SK-N-SH (cell line): ENCODE data around the gene GALNT5. TPM values are rescaled to one million over a fixed set of nuclear protein-coding genes. Genes with fewer than 3 reads are reported as not detected.

ENCODE experiments used
- CTCF ChIA-PET: fragments of 300-600, 350-600 bp; formaldehyde crosslinking; extraction: SDS; loops from one replicate; lab custom pipeline; 2021; lab: Yijun Ruan, JAX
- POLR2A ChIA-PET: fragments of 350-600 bp; sonication (Branson Sonifier 250); formaldehyde crosslinking; extraction: SDS; loops from one replicate; lab custom pipeline; 2020; ENCODE audit warnings: antibody characterized with exemption, inconsistent platforms; lab: Yijun Ruan, JAX
- DNase-seq: peaks from one replicate; pipeline ENCODE4 v3.0.0; 2012
- H2AFZ ChIP-seq: fragments of 200-600 bp; sonication (generic); 2 replicates; pipeline ENCODE4 v1.8.1; 2016; ENCODE audit warnings: antibody characterized with exemption, mild to moderate bottlenecking, low read depth
- H3F3A ChIP-seq: fragments of 200-600 bp; sonication (generic); replicated peaks from 2 replicates; pipeline ENCODE3; 2016; ENCODE audit warnings: antibody characterized with exemption, mild to moderate bottlenecking; ENCODE audit not compliant: insufficient read depth
- H3K27ac ChIP-seq, 2 experiments: fragments of 200-500 bp in 1 of 2; fragments of 200-600 bp in 1 of 2; sonication (Bioruptor generic) in 1 of 2; sonication (generic), shearing (Covaris generic) in 1 of 2; 2 replicates each; pipeline versions ENCODE4 v1.5.1 to v1.6.1; 2014 to 2016; ENCODE audit warnings: low read depth in 2 of 2, inconsistent platforms in 1 of 2, low read length in 1 of 2, mild to moderate bottlenecking in 1 of 2, mixed read lengths in 1 of 2
- H3K27me3 ChIP-seq: fragments of 200-600 bp; sonication (generic), shearing (Covaris generic); 2 replicates; pipeline ENCODE4 v1.6.1; 2016; ENCODE audit warnings: mixed run types; ENCODE audit not compliant: insufficient read depth
- H3K36me3 ChIP-seq, 2 experiments: fragments of 200-500 bp in 1 of 2; fragments of 200-600 bp in 1 of 2; sonication (Bioruptor generic) in 1 of 2; sonication (generic) in 1 of 2; replicated peaks in 1 of 2; 2 replicates each; pipeline versions ENCODE3 to v1.5.1; 2014 to 2016; ENCODE audit warnings: low read length in 1 of 2, mild to moderate bottlenecking in 1 of 2; ENCODE audit not compliant: insufficient read depth in 2 of 2, control insufficient read depth in 1 of 2
- H3K4me1 ChIP-seq, 2 experiments: fragments of 200-500 bp in 1 of 2; fragments of 200-600 bp in 1 of 2; sonication (Bioruptor generic) in 1 of 2; sonication (generic), shearing (Covaris generic) in 1 of 2; 2 replicates each; pipeline versions ENCODE4 v1.5.1 to v1.6.1; 2014 to 2016; ENCODE audit warnings: low read depth in 1 of 2, low read length in 1 of 2, mixed run types in 1 of 2; ENCODE audit not compliant: insufficient read depth in 2 of 2, control insufficient read depth in 1 of 2
- H3K4me2 ChIP-seq: fragments of 200-600 bp; sonication (generic), shearing (Covaris generic); 2 replicates; pipeline ENCODE4 v1.6.1; 2017; ENCODE audit warnings: mixed run types
- H3K4me3 ChIP-seq, 2 experiments: fragments of 200-500 bp in 1 of 2; fragments of 200-600 bp in 1 of 2; sonication (Bioruptor generic) in 1 of 2; sonication (generic), shearing (Covaris generic) in 1 of 2; 2 replicates each; pipeline versions ENCODE4 v1.5.1 to v1.8.1; 2014 to 2016; ENCODE audit warnings: low read depth in 2 of 2, inconsistent platforms in 1 of 2, low read length in 1 of 2, mild to moderate bottlenecking in 1 of 2, mixed read lengths in 1 of 2, moderate library complexity in 1 of 2
- H3K79me2 ChIP-seq: fragments of 200-600 bp; sonication (generic); 2 replicates; pipeline ENCODE4 v1.8.1; 2017; ENCODE audit warnings: mild to moderate bottlenecking; ENCODE audit not compliant: insufficient read depth
- H3K9ac ChIP-seq: fragments of 200-600 bp; sonication (generic); 2 replicates; pipeline ENCODE4 v1.6.1; 2017; ENCODE audit warnings: mixed run types
- H3K9me2 ChIP-seq: fragments of 200-600 bp; sonication (generic); 2 replicates; pipeline ENCODE4 v1.6.1; 2017; ENCODE audit warnings: mixed run types
- H3K9me3 ChIP-seq: fragments of 200-600 bp; sonication (generic); 2 replicates; pipeline ENCODE4 v1.6.1; 2017; ENCODE audit warnings: mixed run types, mild to moderate bottlenecking, moderate library complexity
- H4K20me1 ChIP-seq: fragments of 200-600 bp; sonication (generic); 2 replicates; pipeline ENCODE4 v1.6.1; 2017; ENCODE audit warnings: mild to moderate bottlenecking, mixed run types; ENCODE audit not compliant: insufficient read depth
- EZH2phosphoT487 ChIP-seq: fragments of 200-600 bp; sonication (generic); IDR thresholded peaks from 2 replicates; pipeline ENCODE4 v1.6.1; 2017; ENCODE audit warnings: low read depth, mixed run types, mild to moderate bottlenecking, antibody characterized with exemption, moderate library complexity, borderline replicate concordance
- FOSL2 ChIP-seq: IDR thresholded peaks from 2 replicates; pipeline ENCODE4 v1.4.0; 2012; ENCODE audit warnings: low read depth, mild to moderate bottlenecking, moderate library complexity, borderline replicate concordance
- FOXM1 ChIP-seq: IDR thresholded peaks from 2 replicates; pipeline ENCODE4 v1.4.0; 2012; ENCODE audit warnings: low read depth, mild to moderate bottlenecking
- GABPA ChIP-seq: IDR thresholded peaks from 2 replicates; pipeline ENCODE4 v1.4.0; 2012; ENCODE audit warnings: low read depth, mild to moderate bottlenecking
- GATA2 ChIP-seq: sonication (generic); formaldehyde crosslinking; IDR thresholded peaks from 2 replicates; pipeline ENCODE4 v1.5.0; 2020; ENCODE audit warnings: mild to moderate bottlenecking, missing genetic modification reagents
- NRF1 ChIP-seq: IDR thresholded peaks from 2 replicates; pipeline ENCODE4 v1.6.1; 2012; ENCODE audit warnings: low read depth, mild to moderate bottlenecking, low read length
- PBX3 ChIP-seq: IDR thresholded peaks from 2 replicates; pipeline ENCODE4; 2012
- POLR2AphosphoS5 ChIP-seq: IDR thresholded peaks from 2 replicates; pipeline ENCODE4 v1.6.1; 2012; ENCODE audit warnings: low read depth, low read length
- RFX5 ChIP-seq: IDR thresholded peaks from 2 replicates; pipeline ENCODE4 v1.6.1; 2012; ENCODE audit warnings: mild to moderate bottlenecking, improper control_type of control experiment, low read length
- RXRA ChIP-seq: IDR thresholded peaks from 2 replicates; pipeline ENCODE4 v1.4.0; 2012; ENCODE audit warnings: low read depth, mild to moderate bottlenecking, borderline replicate concordance
- SIN3A ChIP-seq: IDR thresholded peaks from 2 replicates; pipeline ENCODE4 v1.6.1; 2012; ENCODE audit warnings: low read depth, mild to moderate bottlenecking, low read length, moderate library complexity, borderline replicate concordance
- WGBS: methylation state at CpG from one replicate; pipeline ENCODE4 v1.1.6; 2017; ENCODE audit warnings: low lambda C conversion rate; 5-methylcytosine and 5-hydroxymethylcytosine counted together
- polyA plus RNA-seq, 3 experiments: library from polyadenylated mRNA; depleted of rRNA; stranded (reverse); fragments of >200 nt; gene quantifications; 2 replicates each; pipeline ENCODE4 v1.2.3, GENCODE V29; 2012
- TF ChIP-seq, protein P1 (sequence below): fragments of 150-350 bp; IDR thresholded peaks from 2 replicates; pipeline ENCODE4 v1.6.1; 2016; ENCODE audit warnings: mild to moderate bottlenecking, low read depth, low read length

Gene GALNT5
- polyA plus RNA-seq, 1 of the 3 experiments (the other 2 are of a cell fraction) = 10.4 TPM

DNA sequence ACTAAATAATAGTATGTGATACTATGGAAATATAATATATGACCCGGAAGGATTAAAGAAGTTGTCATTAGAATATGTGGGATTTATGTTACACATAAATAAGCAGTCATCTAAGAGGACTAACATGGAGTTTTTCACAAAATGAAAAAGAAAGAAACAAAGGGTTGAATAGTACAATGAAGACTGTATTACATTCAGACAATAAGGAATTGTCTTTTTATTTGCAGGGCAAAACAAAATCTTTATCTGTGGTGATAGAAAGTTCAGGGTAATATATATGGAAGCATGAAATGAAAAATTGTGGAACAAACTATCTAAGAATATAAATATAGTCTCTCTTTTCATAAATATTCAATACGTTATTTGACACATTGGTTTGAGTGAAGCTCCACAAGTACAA is 62.3 kb downstream of the GALNT5 start (continued):
- TF ChIP-seq, protein P1, sequence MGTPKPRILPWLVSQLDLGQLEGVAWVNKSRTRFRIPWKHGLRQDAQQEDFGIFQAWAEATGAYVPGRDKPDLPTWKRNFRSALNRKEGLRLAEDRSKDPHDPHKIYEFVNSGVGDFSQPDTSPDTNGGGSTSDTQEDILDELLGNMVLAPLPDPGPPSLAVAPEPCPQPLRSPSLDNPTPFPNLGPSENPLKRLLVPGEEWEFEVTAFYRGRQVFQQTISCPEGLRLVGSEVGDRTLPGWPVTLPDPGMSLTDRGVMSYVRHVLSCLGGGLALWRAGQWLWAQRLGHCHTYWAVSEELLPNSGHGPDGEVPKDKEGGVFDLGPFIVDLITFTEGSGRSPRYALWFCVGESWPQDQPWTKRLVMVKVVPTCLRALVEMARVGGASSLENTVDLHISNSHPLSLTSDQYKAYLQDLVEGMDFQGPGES = no peak

- Histone ChIP-seq H3K27me3 (peaks cover 13% of the 10 kb centered on the region; the same call in 1 of the 2 replicates), H3F3A (no peaks in the 10 kb centered on the region), H2AFZ (no peak overlapping the region), H3K27ac (no peak overlapping the region), H3K36me3 (no peaks in the 10 kb centered on the region), H3K9me2 (no peaks in the 10 kb centered on the region), H3K79me2 (no peaks in the 10 kb centered on the region), H3K9me3 (peaks cover 4% of the 10 kb centered on the region; the same call in 1 of the 2 replicates), H3K4me3 (no peak overlapping the region), H3K9ac (no peak overlapping the region), H3K4me2 (no peak overlapping the region), H4K20me1 (no peaks in the 10 kb centered on the region), H3K4me1 (no peaks in the 10 kb centered on the region)
- POLR2A ChIA-PET = no interaction called here
- no peak for DNase-seq
- CTCF ChIA-PET = interaction anchor here (6.9 to 9.1 kb wide), 2 partner anchors 16 to 17 kb away, joined by 34 to 49 read pairs; no protein-coding TSS in a partner anchor
- TF ChIP-seq RXRA (no peak), NRF1 (no peak), PBX3 (no peak), POLR2AphosphoS5 (no peak), EZH2phosphoT487 (no peak)
Measured at GRCh38 chr2:157320409-157320808, 62.9 kb downstream of the GALNT5 start.

DNA sequence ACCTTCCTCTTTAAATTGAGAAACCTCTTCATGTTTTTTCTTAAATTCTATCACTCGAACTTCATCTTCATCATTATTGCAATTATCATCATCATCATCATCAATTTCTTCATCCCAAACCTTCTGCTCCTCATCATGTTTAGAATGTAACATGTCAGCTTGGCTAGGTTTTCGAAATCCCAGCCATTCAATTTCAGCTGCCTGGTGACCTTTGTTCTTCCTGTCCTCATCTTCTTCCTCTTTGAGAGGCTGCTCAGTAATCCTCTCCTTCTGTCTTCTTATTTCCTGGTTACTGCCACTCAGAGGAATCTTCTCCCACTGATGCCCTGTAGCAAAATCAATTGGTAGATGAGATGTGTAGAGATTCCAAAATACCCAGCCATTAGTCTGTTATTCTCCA is 64.0 kb downstream of the GALNT5 start:
- no peak for TF ChIP-seq GATA2
- no peak for TF ChIP-seq RXRA
- no peak for TF ChIP-seq SIN3A
- no peak for TF ChIP-seq GABPA
- TF ChIP-seq FOSL2 = no peak
- no peak for TF ChIP-seq EZH2phosphoT487
- no peak for TF ChIP-seq RFX5
- TF ChIP-seq FOXM1 = no peak
- H3K9ac ChIP-seq = no peak overlapping the region
- no peak overlapping the region for H3K4me2 ChIP-seq
- no peak overlapping the region for H3K27ac ChIP-seq
- H3K9me3 ChIP-seq = peaks cover 4% of the 10 kb centered on the region; the same call in 1 of the 2 replicates
- H3F3A ChIP-seq = no peaks in the 10 kb centered on the region
- no peak for DNase-seq
- H3K27me3 ChIP-seq = peaks cover 24% of the 10 kb centered on the region; the same call in 1 of the 2 replicates
- H3K36me3 ChIP-seq = no peaks in the 10 kb centered on the region
- no peaks in the 10 kb centered on the region for H4K20me1 ChIP-seq
- 4% methylated on average over 2 of the region's 2 CpGs for WGBS
- ChIA-PET POLR2A (no interaction called here), CTCF (interaction anchor here (6.9 to 9.1 kb wide), 2 partner anchors 15 to 19 kb away, joined by 34 to 49 read pairs; no protein-coding TSS in a partner anchor)
- H3K4me3 ChIP-seq = no peak overlapping the region
- no peaks in the 10 kb centered on the region for H3K4me1 ChIP-seq
- H2AFZ ChIP-seq = no peak overlapping the region
- H3K79me2 ChIP-seq = no peaks in the 10 kb centered on the region
- no peaks in the 10 kb centered on the region for H3K9me2 ChIP-seq
